ENCODE measurements around the gene ANXA9.

The ANXA9 gene

DNA sequence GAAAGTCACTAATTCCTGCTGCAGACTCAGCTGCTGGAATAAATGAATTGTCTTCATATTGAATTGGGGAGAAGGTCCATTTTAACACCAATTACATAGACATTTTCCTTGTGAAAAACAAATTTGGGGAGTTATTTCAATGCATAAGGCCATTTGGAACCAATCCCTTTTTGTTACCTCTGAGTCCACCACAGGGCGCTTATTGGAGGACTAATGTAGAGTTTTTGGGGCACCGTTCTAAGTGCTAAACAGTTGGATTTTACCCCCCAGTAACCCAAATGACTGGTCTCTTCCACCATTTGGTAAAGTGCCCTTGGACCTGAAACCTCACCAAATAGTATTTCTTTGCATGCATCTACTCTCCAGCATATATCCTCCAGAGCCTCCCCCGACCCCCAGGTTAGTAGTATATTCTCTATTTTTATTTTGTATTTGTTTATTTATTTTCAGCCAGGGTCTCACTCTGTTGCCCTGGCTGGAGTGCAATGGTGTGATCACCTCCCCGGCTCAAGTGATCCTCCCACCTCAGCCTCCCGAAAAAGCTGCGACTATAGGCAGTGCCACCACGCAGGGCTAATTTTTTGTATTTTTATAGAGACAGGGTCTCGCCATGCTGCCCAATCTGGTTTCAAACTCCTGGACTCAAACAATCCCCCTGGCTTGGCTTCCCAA, 27.7 kb downstream of the ANXA9 start:
- TF ChIP-seq, protein P1, sequence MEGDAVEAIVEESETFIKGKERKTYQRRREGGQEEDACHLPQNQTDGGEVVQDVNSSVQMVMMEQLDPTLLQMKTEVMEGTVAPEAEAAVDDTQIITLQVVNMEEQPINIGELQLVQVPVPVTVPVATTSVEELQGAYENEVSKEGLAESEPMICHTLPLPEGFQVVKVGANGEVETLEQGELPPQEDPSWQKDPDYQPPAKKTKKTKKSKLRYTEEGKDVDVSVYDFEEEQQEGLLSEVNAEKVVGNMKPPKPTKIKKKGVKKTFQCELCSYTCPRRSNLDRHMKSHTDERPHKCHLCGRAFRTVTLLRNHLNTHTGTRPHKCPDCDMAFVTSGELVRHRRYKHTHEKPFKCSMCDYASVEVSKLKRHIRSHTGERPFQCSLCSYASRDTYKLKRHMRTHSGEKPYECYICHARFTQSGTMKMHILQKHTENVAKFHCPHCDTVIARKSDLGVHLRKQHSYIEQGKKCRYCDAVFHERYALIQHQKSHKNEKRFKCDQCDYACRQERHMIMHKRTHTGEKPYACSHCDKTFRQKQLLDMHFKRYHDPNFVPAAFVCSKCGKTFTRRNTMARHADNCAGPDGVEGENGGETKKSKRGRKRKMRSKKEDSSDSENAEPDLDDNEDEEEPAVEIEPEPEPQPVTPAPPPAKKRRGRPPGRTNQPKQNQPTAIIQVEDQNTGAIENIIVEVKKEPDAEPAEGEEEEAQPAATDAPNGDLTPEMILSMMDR (conservative IDR thresholded peaks at IDR 0.05; ENCODE audit: low read length): no peak
- no peak for DNase-seq (ENCODE audit: low read depth)
- H3K4me3 ChIP-seq (ENCODE audit: low read length): peak overlapping the region; percentile 100

DNA sequence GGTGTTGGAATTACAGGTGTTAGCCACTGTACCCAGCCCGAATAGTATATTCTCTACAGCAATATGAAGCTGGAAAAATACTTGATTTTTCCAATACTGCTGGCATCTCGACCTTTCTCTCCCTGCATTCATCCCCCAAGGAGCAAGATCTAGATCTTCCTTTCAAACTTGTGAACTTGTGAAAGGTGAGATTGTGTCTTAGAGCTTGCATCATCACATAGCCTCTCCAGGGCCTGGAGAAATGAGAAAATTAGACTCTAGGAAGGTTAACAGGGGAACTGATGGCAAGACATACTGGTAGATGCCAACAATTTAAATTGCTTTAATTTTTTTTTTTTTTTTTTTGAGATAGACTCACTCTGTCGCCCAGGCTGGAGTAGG, 28.2 kb downstream of the ANXA9 start:
- TF ChIP-seq, protein P1 (conservative IDR thresholded peaks at IDR 0.05; ENCODE audit: low read length): no peak
- DNase-seq (ENCODE audit: low read depth): no peak
- no peak overlapping the region for H3K4me3 ChIP-seq (ENCODE audit: low read length)

DNA sequence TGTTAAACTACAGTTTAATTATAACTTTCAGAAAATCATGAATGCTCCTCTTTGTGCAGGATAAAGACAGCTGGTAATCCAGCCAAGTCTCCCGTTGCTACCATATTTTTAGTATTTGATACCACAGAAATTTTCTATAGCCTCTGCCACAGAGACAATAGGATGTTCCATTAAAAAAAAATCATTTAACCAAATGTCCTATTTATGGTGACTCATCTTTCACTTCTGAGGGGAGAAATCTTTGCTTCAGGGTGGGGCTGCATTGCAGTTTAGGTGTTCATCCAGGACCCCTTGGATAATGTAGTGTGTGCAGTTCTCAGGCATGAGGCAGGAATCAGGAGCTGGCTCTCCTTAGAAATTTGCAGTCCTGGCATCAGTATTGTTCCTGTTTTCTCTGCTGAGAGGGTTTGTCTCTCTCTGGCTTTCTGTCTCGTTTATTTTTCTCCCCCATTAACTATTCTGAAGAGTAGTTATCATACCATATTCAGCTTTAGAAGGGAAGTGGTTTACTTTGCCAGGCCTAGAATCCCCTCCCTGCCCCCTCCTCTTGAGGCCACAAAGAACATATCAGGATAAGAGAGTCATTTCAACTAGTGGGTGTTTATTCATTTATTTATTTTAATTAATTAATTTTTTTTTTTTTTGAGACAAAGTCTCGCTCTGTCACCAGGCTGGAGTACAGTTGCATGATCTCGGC, 29.2 kb downstream of the ANXA9 start:
- TF ChIP-seq, protein P1 (conservative IDR thresholded peaks at IDR 0.05; ENCODE audit: low read length): no peak

DNA sequence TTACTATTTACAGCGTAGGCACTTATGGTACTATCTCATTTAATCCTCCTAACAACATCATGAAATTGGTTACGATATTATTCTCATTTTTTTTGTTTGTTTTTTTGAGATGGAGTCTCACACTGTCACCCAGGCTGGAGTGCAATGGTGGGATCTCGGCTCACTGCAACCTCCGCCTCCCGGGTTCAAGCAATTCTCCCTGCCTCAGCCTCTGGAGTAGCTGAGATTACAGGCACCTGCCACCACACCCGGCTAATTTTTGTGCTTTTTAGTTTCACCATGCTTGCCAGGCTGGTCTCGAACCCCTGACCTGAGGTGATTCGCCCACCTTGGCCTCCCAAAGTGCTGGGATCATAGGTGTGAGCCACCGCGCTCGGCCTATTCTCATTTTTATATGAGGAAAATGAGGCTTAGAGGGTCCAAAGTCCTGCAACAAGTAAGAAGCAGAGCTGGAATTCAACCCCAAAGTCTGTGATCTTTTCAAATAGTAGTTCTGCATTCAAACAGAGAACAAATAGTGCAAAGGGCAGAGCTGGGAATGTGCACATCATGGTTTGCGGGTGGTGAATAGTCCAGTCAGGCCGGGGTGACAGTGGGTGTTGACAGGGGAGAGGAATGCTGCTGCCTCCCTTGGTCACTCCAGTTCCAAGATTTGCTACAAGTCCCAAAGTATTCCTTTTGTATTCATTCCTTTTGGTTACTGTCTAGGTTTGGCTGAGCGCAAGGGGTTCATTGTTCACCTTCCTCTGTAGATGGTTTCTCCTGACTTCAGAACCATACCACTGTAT, 30.8 kb downstream of the ANXA9 start:
- no peak overlapping the region for H3K4me3 ChIP-seq (ENCODE audit: low read length)
- TF ChIP-seq, protein P1 (conservative IDR thresholded peaks at IDR 0.05; ENCODE audit: low read length): no peak
- no peak for DNase-seq (ENCODE audit: low read depth)

More for the DNA sequence above, 29.2 kb downstream of the ANXA9 start:
- no peak overlapping the region for H3K4me3 ChIP-seq (ENCODE audit: low read length)
- no peak for DNase-seq (ENCODE audit: low read depth)

DNA sequence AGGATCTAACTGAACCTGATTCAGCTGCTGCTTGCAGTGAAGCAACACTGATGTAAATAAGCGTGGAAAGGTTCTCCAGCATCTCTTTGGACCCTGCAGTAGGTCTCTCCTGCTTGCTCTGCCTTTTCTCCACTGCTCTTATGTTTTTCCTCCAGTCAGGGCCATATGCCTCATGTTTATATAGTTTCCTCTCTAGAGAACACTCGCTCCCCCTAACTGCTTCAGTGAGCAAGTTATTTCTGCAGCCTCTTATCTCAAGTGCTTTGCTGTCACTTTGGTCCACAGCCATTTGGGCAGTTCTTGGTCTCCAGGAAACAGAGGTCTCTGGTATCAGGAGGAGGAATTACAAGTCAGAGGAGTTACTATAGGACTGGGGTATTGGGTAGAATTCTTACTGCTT, 31.4 kb downstream of the ANXA9 start:
- DNase-seq (ENCODE audit: low read depth): no peak
- TF ChIP-seq, protein P1 (conservative IDR thresholded peaks at IDR 0.05; ENCODE audit: low read length): no peak

DNA sequence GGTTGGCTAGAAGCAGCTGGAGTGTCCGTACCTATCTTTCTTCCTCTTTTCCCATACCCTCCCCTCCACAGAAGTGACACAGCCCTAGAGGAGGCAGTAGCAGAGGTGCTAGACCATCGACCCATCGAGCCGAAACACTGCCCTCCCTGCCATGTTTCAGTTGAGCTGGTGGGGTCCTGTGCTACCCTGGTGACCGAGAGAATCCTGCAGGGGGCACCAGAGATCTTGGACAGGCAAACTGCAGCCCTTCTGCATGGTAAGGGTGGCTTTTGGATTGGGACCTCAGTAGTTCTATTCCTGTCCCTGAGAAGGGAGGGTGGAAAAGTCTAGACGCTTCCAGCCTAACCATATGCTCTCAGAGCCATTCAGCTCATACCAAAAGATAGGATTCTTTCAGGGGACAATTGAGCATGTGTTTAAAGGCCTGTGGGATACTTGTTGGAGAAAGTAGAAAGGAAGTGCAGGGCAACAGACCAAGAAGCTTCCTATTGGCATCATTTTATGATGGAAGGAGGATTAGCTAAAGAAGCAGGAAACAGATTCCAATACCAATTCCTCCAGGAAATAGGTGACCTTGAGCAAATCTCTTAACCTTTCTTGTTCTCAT, 42.6 kb downstream of the ANXA9 start:
- no peak overlapping the region for H3K4me3 ChIP-seq (ENCODE audit: low read length)
- peak; percentile 73 for DNase-seq (ENCODE audit: low read depth)
- TF ChIP-seq, protein P1 (conservative IDR thresholded peaks at IDR 0.05; ENCODE audit: low read length): peak; percentile 81

More for the DNA sequence above, 31.4 kb downstream of the ANXA9 start:
- no peak overlapping the region for H3K4me3 ChIP-seq (ENCODE audit: low read length)
